Upper lobe of left lung (tissue), 6 donors: Measurements from ENCODE around the gene CD8B2. TPM values are rescaled to one million over a fixed set of nuclear protein-coding genes. Genes with fewer than 3 reads are reported as not detected.

ENCODE experiments used
- ATAC-seq, 2 donors: fragments of 200-7000 bp; cut with Tn5 transposase; one replicate each; pipeline ENCODE4 v1.9.1; 2022; ENCODE audit warnings: mild to moderate bottlenecking in 2 of 2, moderate library complexity in 2 of 2; ENCODE audit not compliant: low FRiP score in 2 of 2
- DNase-seq, 2 donors: peaks; one replicate each; pipeline ENCODE4 v3.0.0-alpha.2; 2019 to 2020
- H3K27ac ChIP-seq, 4 donors: fragments of 200-600 bp; sonication (generic); one replicate each; pipeline ENCODE4 v1.5.1; 2016 to 2019
- H3K27me3 ChIP-seq, 4 donors: fragments of 200-600 bp; sonication (generic); one replicate each; pipeline ENCODE4 v1.5.1; 2017 to 2019
- H3K36me3 ChIP-seq, 4 donors: fragments of 200-600 bp; sonication (generic); one replicate each; pipeline ENCODE4 v1.5.1; 2016 to 2019
- H3K4me1 ChIP-seq, 4 donors: fragments of 200-600 bp; sonication (generic); one replicate each; pipeline ENCODE4 v1.5.1; 2018 to 2019
- H3K4me3 ChIP-seq, 4 donors: fragments of 200-600 bp; sonication (generic); one replicate each; pipeline ENCODE4 v1.5.1; 2017 to 2019; ENCODE audit warnings: mild to moderate bottlenecking in 2 of 4, moderate library complexity in 1 of 4
- H3K9me3 ChIP-seq, 4 donors: fragments of 200-600 bp; sonication (generic); one replicate each; pipeline ENCODE4 v1.5.1; 2018 to 2019
- EP300 ChIP-seq, 4 donors: sonication (generic); formaldehyde crosslinking; IDR thresholded peaks; one replicate each; pipeline ENCODE4 v1.5.1; 2017; ENCODE audit warnings: antibody characterized with exemption in 4 of 4, control low read depth in 2 of 4
- POLR2A ChIP-seq, 4 donors: fragments of 450-650 bp; IDR thresholded peaks; one replicate each; pipeline ENCODE4 v1.5.1; 2016 to 2017; ENCODE audit warnings: antibody characterized with exemption in 4 of 4, mild to moderate bottlenecking in 2 of 4
- POLR2AphosphoS5 ChIP-seq, 2 donors: sonication (generic); formaldehyde crosslinking; IDR thresholded peaks; one replicate each; pipeline ENCODE4 v1.5.1; 2017; ENCODE audit warnings: antibody characterized with exemption in 2 of 2
- WGBS, 2 donors: methylation state at CpG; one replicate each; pipeline ENCODE4 v1.1.5; 2017 to 2018; 5-methylcytosine and 5-hydroxymethylcytosine counted together
- total RNA-seq, 6 donors: library from RNA; depleted of rRNA in 4 of 6; stranded (reverse); fragments of >200 nt in 4 of 6; gene quantifications; one replicate each; pipeline versions ENCODE4 v1.1.0 to v1.2.1, GENCODE V29; 2016 to 2021
- TF ChIP-seq, protein P1 (sequence below), 6 experiments: fragments of 450-650 bp in 4 of 6; fragments of 200-600 bp in 2 of 6; sonication (generic) in 2 of 6; IDR thresholded peaks; one replicate each; pipeline ENCODE4 v1.5.1; 2016 to 2019; ENCODE audit warnings: antibody characterized with exemption in 6 of 6
- donor health status: DM: no; HTN: no; CAD: no; lungs with moderate emphysema.
- donor health status: DM: no; HTN: yes; CAD: no; lungs with severe emphysema.

The CD8B2 gene
- total RNA-seq, 6 donors from 2014 or later = 0.30 TPM; not detected in 5

DNA sequence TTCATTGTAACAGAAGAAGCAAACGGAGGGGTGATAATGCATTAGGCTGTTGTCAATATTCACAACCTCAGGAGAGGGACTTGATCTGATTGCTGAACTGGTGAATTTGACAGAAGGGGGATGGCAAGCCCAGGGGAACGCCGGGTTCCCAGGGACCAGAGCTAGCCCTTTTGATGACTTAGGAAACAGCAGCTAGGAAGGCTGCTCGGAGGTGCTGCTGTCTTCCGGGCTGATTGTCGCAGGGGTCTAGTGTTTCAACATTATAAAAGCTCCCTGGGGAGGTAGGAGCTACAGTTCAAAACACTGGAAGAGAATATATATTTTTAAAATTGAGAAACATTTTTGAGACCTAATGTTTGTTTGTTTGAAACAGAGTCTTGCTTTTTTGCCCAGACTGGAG is 47.3 kb downstream of the CD8B2 start:
- no peaks in the 10 kb centered on the region for H3K9me3 ChIP-seq
- peaks cover 0 to 6% (median 3%) of the 10 kb centered on the region in 4 donors for H3K4me1 ChIP-seq
- H3K27me3 ChIP-seq = no peaks in the 10 kb centered on the region
- 78 to 79% methylated on average over 6 of the region's 6 CpGs for WGBS, 2 donors
- DNase-seq (no peak), ATAC-seq (no peak)
- no peak overlapping the region for H3K27ac ChIP-seq
- H3K36me3 ChIP-seq = no peaks in the 10 kb centered on the region
- H3K4me3 ChIP-seq = no peak overlapping the region
- TF ChIP-seq EP300 (IDR thresholded peaks at IDR 0.05) (no peak), POLR2A (IDR thresholded peaks at IDR 0.05) (no peak), POLR2AphosphoS5 (IDR thresholded peaks at IDR 0.05) (no peak)
- TF ChIP-seq, protein P1, sequence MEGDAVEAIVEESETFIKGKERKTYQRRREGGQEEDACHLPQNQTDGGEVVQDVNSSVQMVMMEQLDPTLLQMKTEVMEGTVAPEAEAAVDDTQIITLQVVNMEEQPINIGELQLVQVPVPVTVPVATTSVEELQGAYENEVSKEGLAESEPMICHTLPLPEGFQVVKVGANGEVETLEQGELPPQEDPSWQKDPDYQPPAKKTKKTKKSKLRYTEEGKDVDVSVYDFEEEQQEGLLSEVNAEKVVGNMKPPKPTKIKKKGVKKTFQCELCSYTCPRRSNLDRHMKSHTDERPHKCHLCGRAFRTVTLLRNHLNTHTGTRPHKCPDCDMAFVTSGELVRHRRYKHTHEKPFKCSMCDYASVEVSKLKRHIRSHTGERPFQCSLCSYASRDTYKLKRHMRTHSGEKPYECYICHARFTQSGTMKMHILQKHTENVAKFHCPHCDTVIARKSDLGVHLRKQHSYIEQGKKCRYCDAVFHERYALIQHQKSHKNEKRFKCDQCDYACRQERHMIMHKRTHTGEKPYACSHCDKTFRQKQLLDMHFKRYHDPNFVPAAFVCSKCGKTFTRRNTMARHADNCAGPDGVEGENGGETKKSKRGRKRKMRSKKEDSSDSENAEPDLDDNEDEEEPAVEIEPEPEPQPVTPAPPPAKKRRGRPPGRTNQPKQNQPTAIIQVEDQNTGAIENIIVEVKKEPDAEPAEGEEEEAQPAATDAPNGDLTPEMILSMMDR (IDR thresholded peaks at IDR 0.05) = no peak

DNA sequence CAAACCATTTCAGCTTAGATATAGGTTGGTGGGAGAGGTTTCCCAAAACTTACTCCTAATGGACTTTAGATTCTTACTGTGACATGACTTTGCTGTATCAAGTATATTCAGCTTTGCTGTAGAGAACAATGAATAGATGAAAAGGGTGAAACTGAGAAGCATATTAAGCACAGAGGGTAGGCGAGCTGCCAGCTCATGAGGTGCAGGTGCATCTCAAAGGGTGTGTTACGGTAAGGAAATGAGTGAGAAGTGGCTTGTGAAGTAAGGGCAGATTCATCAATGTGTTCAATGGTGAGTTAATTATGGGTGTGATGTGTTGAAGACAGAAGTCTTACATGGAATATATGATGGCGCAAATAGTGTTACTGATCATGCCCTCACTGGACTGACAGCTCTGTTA is 49.3 kb downstream of the CD8B2 start:
- Histone ChIP-seq H3K4me3 (no peak overlapping the region), H3K27me3 (no peaks in the 10 kb centered on the region), H3K36me3 (no peaks in the 10 kb centered on the region), H3K27ac (peak overlapping the region in 1 of 4 donors; percentile 39), H3K9me3 (no peaks in the 10 kb centered on the region), H3K4me1 (peaks cover 0 to 6% (median 0%) of the 10 kb centered on the region in 4 donors)
- DNase-seq (no peak), ATAC-seq (no peak)
- TF ChIP-seq POLR2AphosphoS5 (IDR thresholded peaks at IDR 0.05) = no peak
- no peak for TF ChIP-seq EP300 (IDR thresholded peaks at IDR 0.05)
- TF ChIP-seq, protein P1 (IDR thresholded peaks at IDR 0.05) = no peak
- TF ChIP-seq POLR2A (IDR thresholded peaks at IDR 0.05) = no peak
- 71 to 92% methylated on average over 3 of the region's 3 CpGs for WGBS, 2 donors

DNA sequence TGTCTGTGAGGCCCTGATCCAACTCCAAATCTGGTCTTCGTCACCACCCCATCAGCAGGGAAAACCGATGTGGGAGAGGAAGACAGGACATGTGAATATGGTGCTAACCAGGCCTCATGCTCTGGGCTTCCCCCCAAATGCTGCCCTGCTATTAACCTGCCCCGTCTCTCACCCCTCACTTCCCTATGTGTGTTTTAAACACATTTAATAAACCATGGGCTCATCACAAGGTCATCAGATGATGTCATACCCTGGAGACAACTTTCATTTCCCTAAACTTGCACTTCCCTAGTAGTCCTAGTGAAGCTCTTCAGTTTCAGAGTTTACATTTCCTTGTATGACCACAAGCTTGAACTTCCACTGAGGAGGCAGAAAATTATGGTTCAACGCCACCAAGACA is 49.9 kb downstream of the CD8B2 start:
- Histone ChIP-seq H3K9me3 (no peaks in the 10 kb centered on the region), H3K36me3 (no peaks in the 10 kb centered on the region), H3K27ac (peak overlapping the region in 2 of 4 donors; percentile 41 to 43), H3K27me3 (no peaks in the 10 kb centered on the region), H3K4me3 (no peak overlapping the region), H3K4me1 (peaks cover 0 to 6% (median 0%) of the 10 kb centered on the region in 4 donors)
- 58 to 68% methylated on average over 4 of the region's 4 CpGs for WGBS, 2 donors
- TF ChIP-seq, protein P1 (IDR thresholded peaks at IDR 0.05) = no peak
- TF ChIP-seq EP300 (IDR thresholded peaks at IDR 0.05) (peak in 1 of 4 donors; percentile 20), POLR2AphosphoS5 (IDR thresholded peaks at IDR 0.05) (peak in 1 of 2 donors; percentile 50)
- DNase-seq (peak in 1 of 2 donors; percentile 62), ATAC-seq (peak; percentile 74 to 88)

GRCh38 chr2:106537791-106538191 is 50.6 kb downstream of the CD8B2 start:
- peak; percentile 27 to 66 for ATAC-seq
- Histone ChIP-seq H3K36me3 (no peaks in the 10 kb centered on the region), H3K9me3 (no peaks in the 10 kb centered on the region), H3K27ac (peak overlapping the region in 3 of 4 donors; percentile 27 to 43 (median 41)), H3K27me3 (no peaks in the 10 kb centered on the region), H3K4me1 (peaks cover 0 to 8% (median under 1%) of the 10 kb centered on the region in 4 donors), H3K4me3 (no peak overlapping the region)
- peak in 1 of 2 donors; percentile 35 for DNase-seq
- WGBS, 2 donors = 67 to 75% methylated on average over 7 to 10 of the region's 10 CpGs
- TF ChIP-seq, protein P1 (IDR thresholded peaks at IDR 0.05) = no peak
- no peak for TF ChIP-seq POLR2A (IDR thresholded peaks at IDR 0.05)
- no peak for TF ChIP-seq EP300 (IDR thresholded peaks at IDR 0.05)
- no peak for TF ChIP-seq POLR2AphosphoS5 (IDR thresholded peaks at IDR 0.05)

DNA sequence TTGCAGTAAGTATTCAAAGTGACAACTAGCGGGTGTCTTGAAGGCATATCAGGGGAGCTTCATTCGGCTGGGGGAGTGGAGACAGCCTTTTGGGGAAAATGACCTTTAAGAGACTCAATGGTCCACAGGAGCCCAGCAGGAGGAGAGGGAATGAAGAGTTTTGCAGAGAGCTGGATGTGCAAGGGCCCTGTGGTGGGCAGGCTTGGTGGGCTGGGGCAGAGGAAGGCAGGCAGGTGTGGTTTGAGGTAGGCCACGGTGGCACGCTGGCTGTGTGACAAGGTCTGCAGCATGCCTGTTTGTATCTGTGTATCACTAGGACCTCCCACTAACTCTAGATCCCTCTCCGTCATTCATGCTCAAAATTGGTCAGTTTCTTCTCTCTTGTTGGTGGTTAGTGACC is 53.7 kb downstream of the CD8B2 start:
- 87 to 90% methylated on average over 5 of the region's 5 CpGs for WGBS, 2 donors

More for the DNA sequence above, 53.7 kb downstream of the CD8B2 start:
- H3K36me3 ChIP-seq = no peaks in the 10 kb centered on the region
- H3K4me3 ChIP-seq = no peak overlapping the region
- no peak overlapping the region for H3K27ac ChIP-seq
- H3K4me1 ChIP-seq = peaks cover 0 to 13% (median 5%) of the 10 kb centered on the region in 4 donors
- no peak for DNase-seq
- no peak for ATAC-seq
- H3K27me3 ChIP-seq = no peaks in the 10 kb centered on the region
- TF ChIP-seq POLR2A (IDR thresholded peaks at IDR 0.05) = no peak
- TF ChIP-seq, protein P1 (IDR thresholded peaks at IDR 0.05) = no peak
- TF ChIP-seq EP300 (IDR thresholded peaks at IDR 0.05) = no peak
- TF ChIP-seq POLR2AphosphoS5 (IDR thresholded peaks at IDR 0.05) = no peak
- H3K9me3 ChIP-seq = no peaks in the 10 kb centered on the region
